Stimulated activated CD4-positive, alpha-beta T cell treated with anti-CD3 and anti-CD28 coated beads, TNF-alpha, amount 100 ng/mL, for 4 hours (primary cell): ENCODE data around the gene ULK2.
A peak's percentile ranks its signal among the peaks of the same experiment; 100 is the strongest.
"Not testable (repeated sequence)": the region's sequence is repeated elsewhere in the genome, so short reads cannot be mapped to it uniquely, and the experiment has no call there.

Source experiments
- DNase-seq, 3 experiments: peaks; one replicate each; pipeline ENCODE4 v3.0.0-alpha.2; 2020; ENCODE audit warnings: low read depth in 3 of 3

ULK2 gene

GRCh38 chr17:19867329-19868078 lies at the start of gene ULK2:
Gene ULK2 (minus strand): TSS chr17:19867936. CDS start chr17:19867417, 519 bp downstream.
- peak in 2 of 3 experiments; percentile 2 to 35 for DNase-seq

GRCh38 chr17:19915245-19915978 lies 47.7 kb upstream of the ULK2 start:
- DNase-seq = no peak

- DNase-seq = no peak
Measured at GRCh38 chr17:19911033-19911432, 43.3 kb upstream of the ULK2 start.

- DNase-seq = no peak
Measured at GRCh38 chr17:19909139-19909538, 41.4 kb upstream of the ULK2 start.

GRCh38 chr17:19905502-19905901 lies 37.8 kb upstream of the ULK2 start:
- no peak for DNase-seq

- DNase-seq = no peak
Measured at GRCh38 chr17:19904924-19905323, 37.2 kb upstream of the ULK2 start.

GRCh38 chr17:19904412-19904811 lies 36.7 kb upstream of the ULK2 start:
- DNase-seq = no peak

GRCh38 chr17:19900809-19901208 lies 33.1 kb upstream of the ULK2 start:
- DNase-seq = no peak

- no peak for DNase-seq
Measured at GRCh38 chr17:19897903-19898302, 30.2 kb upstream of the ULK2 start.

- no peak for DNase-seq
Measured at GRCh38 chr17:19897090-19897837, 29.5 kb upstream of the ULK2 start.

GRCh38 chr17:19896679-19897078 lies 28.9 kb upstream of the ULK2 start:
- DNase-seq = no peak

- not testable (repeated sequence) for DNase-seq
Measured at GRCh38 chr17:19890554-19890953, 22.8 kb upstream of the ULK2 start.

- DNase-seq = not testable (repeated sequence)
Measured at GRCh38 chr17:19890001-19890400, 22.3 kb upstream of the ULK2 start.

GRCh38 chr17:19886116-19886515 lies 18.4 kb upstream of the ULK2 start:
- no peak for DNase-seq

GRCh38 chr17:19883537-19884215 lies 15.9 kb upstream of the ULK2 start:
- no peak for DNase-seq

- no peak for DNase-seq
Measured at GRCh38 chr17:19880393-19880792, 12.7 kb upstream of the ULK2 start.

- DNase-seq = no peak
Measured at GRCh38 chr17:19877364-19877945, 9.7 kb upstream of the ULK2 start.

GRCh38 chr17:19876529-19877161 lies 8.9 kb upstream of the ULK2 start:
- DNase-seq = no peak

- DNase-seq = no peak
Measured at GRCh38 chr17:19874256-19874655, 6.5 kb upstream of the ULK2 start.

GRCh38 chr17:19873346-19873745 lies 5.6 kb upstream of the ULK2 start:
- no peak for DNase-seq

GRCh38 chr17:19868079-19868395 lies 301 bp upstream of the ULK2 start:
- no peak for DNase-seq

GRCh38 chr17:19867079-19867328 lies 732 bp downstream of the ULK2 start:
- DNase-seq = peak in 2 of 3 experiments; percentile 21 to 25
